GM12873 (cell line): ENCODE measurements around the gene FAM20C.

Experiments used
- TF ChIP-seq, protein P1 (sequence below): IDR thresholded peaks from 2 replicates; pipeline ENCODE4 v1.5.1; 2012; ENCODE audit warnings: low read depth, mild to moderate bottlenecking, moderate library complexity, low read length, control low read depth; ENCODE audit not compliant: insufficient read depth; ENCODE audit errors: missing control alignments

FAM20C gene

DNA sequence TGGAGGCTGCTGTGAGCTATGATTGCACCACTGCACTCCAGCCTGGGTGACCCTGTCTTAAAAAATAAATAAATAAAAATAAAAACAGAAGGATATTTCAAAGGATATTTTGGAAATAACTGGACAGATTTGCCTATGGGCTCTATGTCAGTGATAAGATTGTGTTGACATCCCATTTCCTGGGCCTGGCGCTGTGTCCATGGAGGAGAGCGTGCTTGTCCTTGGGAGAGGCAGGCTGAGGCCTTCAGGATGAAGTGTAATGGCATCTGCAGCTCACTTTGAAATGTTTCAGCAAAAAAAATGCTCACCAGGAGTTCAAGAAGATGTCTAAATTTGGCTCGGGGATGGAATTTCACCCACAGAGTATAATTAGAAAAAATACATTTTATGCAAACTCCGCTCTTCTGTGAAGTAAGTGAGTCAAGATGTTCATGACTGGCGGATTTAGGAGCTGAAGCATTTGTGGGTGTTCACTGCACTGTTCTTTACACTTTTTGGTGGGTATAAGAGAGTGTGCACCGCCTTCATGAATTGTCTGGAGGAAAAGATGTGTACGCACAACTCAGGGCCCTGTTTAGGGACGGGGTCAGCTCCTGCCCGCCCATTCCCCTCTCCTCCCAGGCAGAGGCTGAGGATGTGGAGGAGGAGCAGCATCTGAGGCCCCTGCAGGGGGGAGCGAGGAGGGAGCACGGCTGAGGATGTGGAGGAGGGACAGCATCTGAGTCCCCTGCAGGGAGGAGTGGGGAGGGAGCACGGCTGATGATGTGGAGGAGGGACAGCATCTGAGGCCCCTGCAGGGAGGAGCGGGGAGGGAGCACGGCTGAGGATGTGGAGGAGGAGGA is 79.1 kb downstream of the FAM20C start:
- TF ChIP-seq, protein P1, sequence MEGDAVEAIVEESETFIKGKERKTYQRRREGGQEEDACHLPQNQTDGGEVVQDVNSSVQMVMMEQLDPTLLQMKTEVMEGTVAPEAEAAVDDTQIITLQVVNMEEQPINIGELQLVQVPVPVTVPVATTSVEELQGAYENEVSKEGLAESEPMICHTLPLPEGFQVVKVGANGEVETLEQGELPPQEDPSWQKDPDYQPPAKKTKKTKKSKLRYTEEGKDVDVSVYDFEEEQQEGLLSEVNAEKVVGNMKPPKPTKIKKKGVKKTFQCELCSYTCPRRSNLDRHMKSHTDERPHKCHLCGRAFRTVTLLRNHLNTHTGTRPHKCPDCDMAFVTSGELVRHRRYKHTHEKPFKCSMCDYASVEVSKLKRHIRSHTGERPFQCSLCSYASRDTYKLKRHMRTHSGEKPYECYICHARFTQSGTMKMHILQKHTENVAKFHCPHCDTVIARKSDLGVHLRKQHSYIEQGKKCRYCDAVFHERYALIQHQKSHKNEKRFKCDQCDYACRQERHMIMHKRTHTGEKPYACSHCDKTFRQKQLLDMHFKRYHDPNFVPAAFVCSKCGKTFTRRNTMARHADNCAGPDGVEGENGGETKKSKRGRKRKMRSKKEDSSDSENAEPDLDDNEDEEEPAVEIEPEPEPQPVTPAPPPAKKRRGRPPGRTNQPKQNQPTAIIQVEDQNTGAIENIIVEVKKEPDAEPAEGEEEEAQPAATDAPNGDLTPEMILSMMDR, result no peak

GRCh38 chr7:272108-272615 is 79.8 kb downstream of the FAM20C start:
- TF ChIP-seq, protein P1, result no peak

DNA sequence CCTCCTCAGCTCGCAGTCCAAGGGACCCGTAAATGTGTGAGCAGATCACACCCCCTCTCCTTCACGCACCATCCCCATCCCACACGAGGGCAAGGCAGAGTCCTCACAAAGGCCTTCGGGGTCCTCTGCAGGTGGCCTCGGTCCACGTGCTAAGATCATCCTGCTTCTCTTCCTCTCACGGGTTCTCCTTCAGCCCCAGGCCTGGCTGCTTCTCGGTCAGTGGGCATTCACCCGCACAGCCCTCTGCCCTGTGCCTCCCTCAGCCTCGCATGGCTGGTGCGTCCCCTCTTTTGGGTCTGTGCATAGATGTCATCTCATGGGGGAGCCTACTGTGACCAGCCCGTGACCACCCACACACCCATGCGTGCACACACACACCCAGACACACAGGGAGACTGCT is 80.3 kb downstream of the FAM20C start:
- TF ChIP-seq, protein P1, result no peak

- TF ChIP-seq, protein P1, result no peak
Measured at GRCh38 chr7:273327-273726, 81.0 kb downstream of the FAM20C start.

- TF ChIP-seq, protein P1, result no peak
Measured at GRCh38 chr7:274266-274665, 81.9 kb downstream of the FAM20C start.

GRCh38 chr7:276230-276835 is 84.0 kb downstream of the FAM20C start:
- TF ChIP-seq, protein P1, result no peak

DNA sequence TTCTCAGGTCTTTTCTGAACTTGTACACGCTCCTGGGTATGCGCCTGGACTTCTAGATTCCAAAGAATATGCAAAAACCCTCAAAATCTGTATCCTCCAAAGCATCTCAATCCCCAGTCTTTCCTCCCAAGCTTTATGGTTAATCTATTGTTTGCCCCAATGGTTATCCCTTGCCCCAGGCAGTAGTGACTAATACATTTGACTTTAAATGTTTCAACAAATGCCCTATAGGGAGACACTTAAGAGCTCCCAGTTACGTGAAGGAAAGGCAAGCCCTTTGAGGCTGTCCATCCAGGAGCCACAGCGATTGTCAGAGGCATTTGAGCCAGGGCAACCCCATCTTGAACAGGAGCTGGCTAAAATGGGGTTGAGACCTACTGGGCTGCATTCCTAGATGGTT is 84.9 kb downstream of the FAM20C start:
- TF ChIP-seq, protein P1, result no peak
